ENCODE results near the gene SLC24A3.

Gene SLC24A3

DNA sequence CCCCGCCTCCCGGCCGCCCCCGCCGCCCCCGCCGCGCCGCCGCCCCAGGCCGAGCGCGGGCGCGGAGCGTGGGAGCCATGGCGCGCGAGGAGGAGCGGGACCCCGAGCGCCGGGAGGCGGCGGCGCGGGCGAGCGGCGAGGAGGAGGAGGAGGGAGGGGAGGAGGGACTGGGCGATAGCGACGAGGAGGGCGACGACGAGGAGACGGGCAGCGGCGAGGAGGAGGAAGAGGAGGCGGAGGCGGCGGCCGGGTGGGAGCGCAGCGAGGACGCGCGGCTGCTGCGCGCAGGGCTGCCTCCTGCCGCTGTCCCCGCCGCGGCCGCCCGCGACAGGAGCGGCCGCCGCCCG is at the start of gene SLC24A3:
TSS of gene SLC24A3 (plus strand) at position 174 of the 347 bp plus-strand sequence.
- no peaks in the 10 kb centered on the region for H3K36me3 Mint-ChIP-seq
- H3K9me3 Mint-ChIP-seq, result no peaks in the 10 kb centered on the region
- no peak within 1 kb of the TSS for H3K27ac Mint-ChIP-seq
- peaks cover 4% of the 10 kb centered on the region for H3K4me1 Mint-ChIP-seq
- peaks cover 24% of the 10 kb centered on the region for H3K27me3 Mint-ChIP-seq
- peak within 1 kb of the TSS; percentile 69 for H3K4me3 Mint-ChIP-seq
- no peak for ATAC-seq (ENCODE audit: low read depth)
- no peak for DNase-seq (ENCODE audit: low spot score in 2 of 2)

- ATAC-seq (ENCODE audit: low read depth) (no peak), DNase-seq (ENCODE audit: low spot score in 2 of 2) (no peak)
- peaks cover 15% of the 10 kb centered on the region for H3K27me3 Mint-ChIP-seq
- no peaks in the 10 kb centered on the region for H3K4me1 Mint-ChIP-seq
- no peak overlapping the region for H3K27ac Mint-ChIP-seq
- H3K36me3 Mint-ChIP-seq, result peaks cover 3% of the 10 kb centered on the region
- H3K4me3 Mint-ChIP-seq, result no peak overlapping the region
- peaks cover 10% of the 10 kb centered on the region for H3K9me3 Mint-ChIP-seq
These were observed 42.3 kb upstream of the SLC24A3 start for GRCh38 chr20:19170148-19170547.

DNA sequence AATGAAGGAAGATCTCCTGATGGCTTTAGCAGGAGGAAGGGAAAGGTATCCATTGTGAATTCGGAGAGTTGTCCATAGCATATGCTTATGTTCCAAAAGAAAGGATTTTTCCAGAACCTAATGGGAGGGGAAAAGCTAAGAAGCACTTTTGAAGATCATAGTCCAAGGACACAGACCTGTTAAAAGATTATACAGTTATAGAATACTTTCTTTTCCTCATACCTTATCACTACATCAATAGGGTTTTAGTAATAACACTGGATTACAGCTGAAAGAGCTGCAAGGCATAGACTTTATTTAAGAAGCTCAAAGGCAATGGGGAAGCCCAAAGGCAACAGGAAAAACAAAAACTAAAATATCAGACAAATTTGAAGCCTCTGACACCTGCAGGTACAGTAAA is 39.8 kb upstream of the SLC24A3 start:
- DNase-seq (ENCODE audit: low spot score in 2 of 2) (no peak), ATAC-seq (ENCODE audit: low read depth) (no peak)
- no peak overlapping the region for H3K4me3 Mint-ChIP-seq
- H3K27me3 Mint-ChIP-seq, result peaks cover 14% of the 10 kb centered on the region
- peaks cover 3% of the 10 kb centered on the region for H3K36me3 Mint-ChIP-seq
- no peak overlapping the region for H3K27ac Mint-ChIP-seq
- H3K9me3 Mint-ChIP-seq, result peaks cover 5% of the 10 kb centered on the region
- H3K4me1 Mint-ChIP-seq, result no peaks in the 10 kb centered on the region

DNA sequence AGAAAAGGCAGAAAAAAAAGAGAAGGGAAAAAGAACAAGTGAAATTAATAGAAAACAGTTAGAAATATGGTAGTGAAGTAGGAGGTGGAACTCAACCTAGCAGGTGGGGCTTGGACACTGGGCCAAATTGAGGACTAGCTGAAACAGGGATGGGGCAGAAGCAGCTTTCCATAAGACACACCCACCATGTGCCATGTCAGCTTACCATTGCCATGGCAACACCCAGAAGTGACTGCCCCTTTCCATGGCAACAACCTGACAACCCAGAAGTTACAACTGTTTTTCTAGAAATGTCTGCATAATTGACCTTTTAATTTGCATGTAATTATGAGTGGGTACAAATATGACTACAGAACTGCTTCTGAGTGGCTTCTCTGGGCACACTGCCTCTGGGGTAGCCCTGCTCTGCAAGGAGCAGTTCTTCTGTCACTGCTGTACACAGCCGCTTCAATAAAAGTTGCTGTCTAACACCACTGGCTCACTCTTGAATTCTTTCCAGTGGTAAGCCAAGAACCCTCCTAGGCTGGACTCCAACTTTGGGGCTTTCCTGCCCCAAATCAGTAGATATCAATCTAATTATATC is 35.9 kb upstream of the SLC24A3 start:
- Mint-ChIP-seq H3K9me3 (no peaks in the 10 kb centered on the region), H3K4me1 (no peaks in the 10 kb centered on the region), H3K36me3 (no peaks in the 10 kb centered on the region), H3K4me3 (no peak overlapping the region), H3K27me3 (peaks cover 2% of the 10 kb centered on the region), H3K27ac (no peak overlapping the region)
- DNase-seq (ENCODE audit: low spot score in 2 of 2), result no peak
- no peak for ATAC-seq (ENCODE audit: low read depth)

DNA sequence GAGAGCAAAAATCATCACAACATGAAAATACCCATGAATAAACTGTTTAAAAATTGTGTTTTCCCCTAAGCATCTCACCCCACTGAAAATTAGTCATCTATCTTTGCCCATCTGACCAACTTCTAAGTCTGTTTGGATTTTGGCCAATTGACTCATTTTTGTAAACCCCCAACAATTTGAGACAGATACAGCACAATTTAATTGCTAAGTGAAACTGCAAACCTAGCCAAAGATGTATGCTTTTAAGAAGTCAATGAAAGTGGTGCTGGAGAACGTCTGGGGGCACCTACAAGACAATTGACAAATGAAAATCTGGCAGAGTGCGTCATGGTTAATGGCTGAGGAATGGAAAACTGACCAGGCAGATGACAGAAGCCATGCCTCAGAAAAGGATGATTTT is 30.9 kb upstream of the SLC24A3 start:
- ATAC-seq (ENCODE audit: low read depth) (no peak), DNase-seq (ENCODE audit: low spot score in 2 of 2) (no peak)
- H3K4me1 Mint-ChIP-seq, result no peaks in the 10 kb centered on the region
- H3K27ac Mint-ChIP-seq, result no peak overlapping the region
- H3K27me3 Mint-ChIP-seq, result no peaks in the 10 kb centered on the region
- no peaks in the 10 kb centered on the region for H3K36me3 Mint-ChIP-seq
- H3K9me3 Mint-ChIP-seq, result peaks cover 3% of the 10 kb centered on the region
- H3K4me3 Mint-ChIP-seq, result no peak overlapping the region

- ATAC-seq (ENCODE audit: low read depth), result no peak
- peaks cover 5% of the 10 kb centered on the region for H3K9me3 Mint-ChIP-seq
These were observed 27.4 kb upstream of the SLC24A3 start for GRCh38 chr20:19185083-19185482.

GRCh38 chr20:19193349-19193748 is 19.1 kb upstream of the SLC24A3 start:
- ATAC-seq (ENCODE audit: low read depth), result no peak
- no peaks in the 10 kb centered on the region for H3K4me1 Mint-ChIP-seq

More at GRCh38 chr20:19185083-19185482, 27.4 kb upstream of the SLC24A3 start:
- no peaks in the 10 kb centered on the region for H3K4me1 Mint-ChIP-seq
- H3K36me3 Mint-ChIP-seq, result no peaks in the 10 kb centered on the region
- H3K4me3 Mint-ChIP-seq, result no peak overlapping the region
- no peak overlapping the region for H3K27ac Mint-ChIP-seq
- DNase-seq (ENCODE audit: low spot score in 2 of 2), result no peak
- H3K27me3 Mint-ChIP-seq, result no peaks in the 10 kb centered on the region

DNA sequence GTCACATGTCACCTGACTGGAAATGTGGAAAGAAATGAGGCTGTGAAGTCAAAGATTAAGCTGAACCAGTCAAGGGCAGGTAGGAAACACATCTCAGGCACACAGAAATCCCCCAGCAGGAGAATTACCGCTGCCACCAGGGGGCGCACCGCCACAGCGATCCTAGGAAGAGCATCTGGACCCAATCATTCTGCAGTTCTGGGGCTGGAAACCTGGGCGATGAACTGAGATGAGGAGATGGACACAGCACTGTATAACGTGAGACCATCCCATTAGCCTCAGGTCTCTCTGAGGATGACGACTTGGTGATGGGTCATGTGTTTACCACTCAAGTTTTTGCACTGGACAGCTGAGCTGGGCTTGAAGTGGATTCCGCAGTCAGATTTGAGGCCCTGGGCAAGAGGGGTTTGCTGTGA is 6.5 kb upstream of the SLC24A3 start:
- Mint-ChIP-seq H3K4me1 (no peaks in the 10 kb centered on the region), H3K27me3 (peaks cover 18% of the 10 kb centered on the region), H3K36me3 (no peaks in the 10 kb centered on the region), H3K27ac (no peak overlapping the region), H3K4me3 (no peak overlapping the region), H3K9me3 (no peaks in the 10 kb centered on the region)
- peak; percentile 59 to 72 for DNase-seq (ENCODE audit: low spot score in 2 of 2)
- peak; percentile 53 for ATAC-seq (ENCODE audit: low read depth)

More at GRCh38 chr20:19193349-19193748, 19.1 kb upstream of the SLC24A3 start:
- H3K4me3 Mint-ChIP-seq, result no peak overlapping the region
- no peaks in the 10 kb centered on the region for H3K27me3 Mint-ChIP-seq
- H3K36me3 Mint-ChIP-seq, result no peaks in the 10 kb centered on the region
- DNase-seq (ENCODE audit: low spot score in 2 of 2), result no peak
- H3K9me3 Mint-ChIP-seq, result peaks cover 4% of the 10 kb centered on the region
- no peak overlapping the region for H3K27ac Mint-ChIP-seq

DNA sequence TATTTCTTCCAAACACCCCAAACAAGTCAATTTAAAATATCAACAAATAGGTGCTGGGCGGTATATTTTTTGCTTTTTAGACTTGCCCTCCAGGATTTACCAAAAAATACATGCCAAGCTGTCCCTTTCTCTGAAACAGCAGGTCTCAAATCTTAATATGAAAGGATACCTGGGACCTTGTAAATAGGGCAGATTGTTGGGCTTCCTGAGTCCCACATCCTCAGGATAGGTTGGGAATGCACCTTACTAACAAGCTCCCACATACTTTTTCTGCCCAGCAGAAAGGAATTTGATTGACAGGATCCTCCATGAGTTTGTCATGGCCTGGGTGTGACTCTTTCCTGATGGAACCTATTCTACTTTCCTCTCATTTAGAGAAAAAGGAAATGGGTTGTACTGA is 4.9 kb upstream of the SLC24A3 start:
- H3K9me3 Mint-ChIP-seq, result no peaks in the 10 kb centered on the region

GRCh38 chr20:19210391-19211155 is 1.9 kb upstream of the SLC24A3 start:
- Mint-ChIP-seq H3K27ac (no peak overlapping the region), H3K4me3 (no peak overlapping the region), H3K27me3 (peaks cover 28% of the 10 kb centered on the region), H3K4me1 (peaks cover 4% of the 10 kb centered on the region), H3K9me3 (no peaks in the 10 kb centered on the region), H3K36me3 (no peaks in the 10 kb centered on the region)
- no peak for DNase-seq (ENCODE audit: low spot score in 2 of 2)
- ATAC-seq (ENCODE audit: low read depth), result no peak

More for the DNA sequence above, 4.9 kb upstream of the SLC24A3 start:
- no peak overlapping the region for H3K4me3 Mint-ChIP-seq
- H3K36me3 Mint-ChIP-seq, result no peaks in the 10 kb centered on the region
- ATAC-seq (ENCODE audit: low read depth) (no peak), DNase-seq (ENCODE audit: low spot score in 2 of 2) (no peak)
- H3K27ac Mint-ChIP-seq, result no peak overlapping the region
- peaks cover 21% of the 10 kb centered on the region for H3K27me3 Mint-ChIP-seq
- H3K4me1 Mint-ChIP-seq, result no peaks in the 10 kb centered on the region

DNA sequence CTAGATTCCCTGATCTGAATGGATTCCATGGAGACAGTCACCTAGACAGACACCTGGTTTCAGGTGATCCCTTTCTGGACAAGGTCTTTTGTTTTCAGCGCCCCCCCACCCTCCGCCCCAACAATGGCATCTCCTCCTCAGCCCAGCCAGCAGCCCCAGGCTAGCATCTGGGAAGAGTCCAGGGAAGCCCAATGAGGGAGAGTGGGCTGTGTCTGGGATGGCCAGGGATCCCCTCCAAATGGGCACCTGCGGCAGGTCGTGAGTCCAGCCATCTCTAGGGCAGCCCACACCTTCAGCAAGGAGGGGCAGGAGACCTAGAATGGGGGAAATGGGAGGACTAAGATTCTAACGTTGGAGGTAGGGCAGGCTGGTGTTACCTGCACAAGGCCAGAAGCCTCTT is 1.2 kb upstream of the SLC24A3 start:
- Mint-ChIP-seq H3K36me3 (no peaks in the 10 kb centered on the region), H3K27ac (no peak overlapping the region), H3K27me3 (peaks cover 24% of the 10 kb centered on the region), H3K4me3 (peak overlapping the region; percentile 69), H3K4me1 (peaks cover 4% of the 10 kb centered on the region), H3K9me3 (no peaks in the 10 kb centered on the region)
- DNase-seq (ENCODE audit: low spot score in 2 of 2) (no peak), ATAC-seq (ENCODE audit: low read depth) (no peak)

GRCh38 chr20:19211661-19212468 is 577 bp upstream of the SLC24A3 start:
- H3K4me3 Mint-ChIP-seq, result peak overlapping the region; percentile 69
- no peak overlapping the region for H3K27ac Mint-ChIP-seq
- no peak for DNase-seq (ENCODE audit: low spot score in 2 of 2)
- no peaks in the 10 kb centered on the region for H3K36me3 Mint-ChIP-seq
- H3K4me1 Mint-ChIP-seq, result peaks cover 4% of the 10 kb centered on the region
- H3K27me3 Mint-ChIP-seq, result peaks cover 24% of the 10 kb centered on the region
- no peak for ATAC-seq (ENCODE audit: low read depth)
- H3K9me3 Mint-ChIP-seq, result no peaks in the 10 kb centered on the region

GRCh38 chr20:19212821-19213502 is 520 bp downstream of the SLC24A3 start:
- H3K4me3 Mint-ChIP-seq, result no peak overlapping the region
- no peaks in the 10 kb centered on the region for H3K9me3 Mint-ChIP-seq
- H3K36me3 Mint-ChIP-seq, result no peaks in the 10 kb centered on the region
- H3K4me1 Mint-ChIP-seq, result peaks cover 4% of the 10 kb centered on the region
- no peak for DNase-seq (ENCODE audit: low spot score in 2 of 2)
- peak; percentile 42 for ATAC-seq (ENCODE audit: low read depth)
- peaks cover 27% of the 10 kb centered on the region for H3K27me3 Mint-ChIP-seq
- H3K27ac Mint-ChIP-seq, result no peak overlapping the region
